PC-3 (cell line): Measurements from ENCODE around the gene AGPS.
"Not testable (repeated sequence)": the region's sequence is repeated elsewhere in the genome, so short reads cannot be mapped to it uniquely, and the experiment has no call there.

Experiments used
- CTCF ChIP-seq: fragments of 300-600 bp; sonication (generic); conservative IDR thresholded peaks from 2 replicates; pipeline ENCODE4 v1.5.1; 2017; ENCODE audit warnings: antibody characterized with exemption, low read depth, mild to moderate bottlenecking, low read length
- EZH2 ChIP-seq: fragments of 300-600 bp; sonication (generic); IDR thresholded peaks from one replicate; pipeline ENCODE4 v1.6.1; 2017; ENCODE audit warnings: antibody characterized with exemption, mild to moderate bottlenecking, low read length; ENCODE audit not compliant: unreplicated experiment

GRCh38 chr2:177365764-177366163, 26.8 kb upstream of the AGPS start:
- TF ChIP-seq CTCF, EZH2: not testable (repeated sequence)
